A673 (cell line): Measurements from ENCODE around the gene ORM1.

Experiments used
- EZH2 ChIP-seq: fragments of 200-600 bp; sonication (generic); IDR thresholded peaks from 2 replicates; pipeline ENCODE4 v1.6.1; 2017; ENCODE audit warnings: borderline replicate concordance, low read depth, mild to moderate bottlenecking, mixed read lengths, antibody characterized with exemption, low read length; ENCODE audit not compliant: poor library complexity, severe bottlenecking
- TF ChIP-seq, protein P1 (sequence below): fragments of 300-800, 200-600 bp; sonication (generic); conservative IDR thresholded peaks from 2 replicates; pipeline ENCODE4 v1.5.1; 2017; ENCODE audit warnings: low read depth, mild to moderate bottlenecking, antibody characterized with exemption, low read length, moderate library complexity, mixed read lengths

- TF ChIP-seq, protein P1, sequence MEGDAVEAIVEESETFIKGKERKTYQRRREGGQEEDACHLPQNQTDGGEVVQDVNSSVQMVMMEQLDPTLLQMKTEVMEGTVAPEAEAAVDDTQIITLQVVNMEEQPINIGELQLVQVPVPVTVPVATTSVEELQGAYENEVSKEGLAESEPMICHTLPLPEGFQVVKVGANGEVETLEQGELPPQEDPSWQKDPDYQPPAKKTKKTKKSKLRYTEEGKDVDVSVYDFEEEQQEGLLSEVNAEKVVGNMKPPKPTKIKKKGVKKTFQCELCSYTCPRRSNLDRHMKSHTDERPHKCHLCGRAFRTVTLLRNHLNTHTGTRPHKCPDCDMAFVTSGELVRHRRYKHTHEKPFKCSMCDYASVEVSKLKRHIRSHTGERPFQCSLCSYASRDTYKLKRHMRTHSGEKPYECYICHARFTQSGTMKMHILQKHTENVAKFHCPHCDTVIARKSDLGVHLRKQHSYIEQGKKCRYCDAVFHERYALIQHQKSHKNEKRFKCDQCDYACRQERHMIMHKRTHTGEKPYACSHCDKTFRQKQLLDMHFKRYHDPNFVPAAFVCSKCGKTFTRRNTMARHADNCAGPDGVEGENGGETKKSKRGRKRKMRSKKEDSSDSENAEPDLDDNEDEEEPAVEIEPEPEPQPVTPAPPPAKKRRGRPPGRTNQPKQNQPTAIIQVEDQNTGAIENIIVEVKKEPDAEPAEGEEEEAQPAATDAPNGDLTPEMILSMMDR, result no peak
- TF ChIP-seq EZH2, result no peak
These were observed 43.9 kb upstream of the ORM1 start for GRCh38 chr9:114278881-114279570.
